G401.6 (cell line): ENCODE measurements around the gene TPI1.

Experiments
- FAIRE-seq: peaks from 2 replicates; lab custom pipeline; 2012; peaks lifted over from hg19 to GRCh38; lab: Jason Lieb, UNC

The TPI1 gene

GRCh38 chr12:6828781-6829535, 38.4 kb upstream of the TPI1 start:
- no peak for FAIRE-seq

DNA sequence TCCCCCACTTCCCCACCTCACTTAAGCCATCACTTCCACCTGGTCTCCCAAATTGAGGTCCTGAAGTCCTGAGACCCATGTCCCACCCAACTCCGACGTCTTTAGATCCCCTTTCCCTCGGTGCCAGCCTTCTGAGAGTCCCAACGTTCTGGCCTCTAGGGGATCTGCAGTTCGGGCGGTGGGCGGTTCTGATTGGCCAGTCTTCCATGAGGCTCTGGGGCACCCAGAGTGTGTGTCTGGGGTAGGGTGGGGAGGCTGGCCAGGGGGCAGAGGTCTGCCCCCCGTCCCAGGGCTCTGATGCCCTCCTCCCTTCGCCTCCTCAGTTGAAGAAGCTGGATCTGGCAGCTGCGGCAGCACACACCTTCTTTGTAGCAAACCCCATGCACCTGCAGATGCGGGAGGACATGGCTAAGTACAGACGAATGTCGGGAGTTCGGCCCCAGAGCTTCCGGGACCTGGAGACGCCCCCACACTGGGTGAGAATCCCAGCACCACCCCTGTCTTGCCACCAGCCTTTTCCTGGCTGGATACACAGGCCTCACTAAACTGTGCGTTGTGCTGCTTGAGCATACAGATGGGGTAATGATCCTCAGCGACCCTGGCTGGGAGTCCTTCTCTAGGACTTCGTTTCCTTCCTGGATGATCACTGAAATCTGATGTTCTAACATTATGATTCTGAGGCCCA, 37.7 kb upstream of the TPI1 start:
- no peak for FAIRE-seq

- FAIRE-seq = no peak
These were observed 36.9 kb upstream of the TPI1 start for GRCh38 chr12:6830286-6830890.

DNA sequence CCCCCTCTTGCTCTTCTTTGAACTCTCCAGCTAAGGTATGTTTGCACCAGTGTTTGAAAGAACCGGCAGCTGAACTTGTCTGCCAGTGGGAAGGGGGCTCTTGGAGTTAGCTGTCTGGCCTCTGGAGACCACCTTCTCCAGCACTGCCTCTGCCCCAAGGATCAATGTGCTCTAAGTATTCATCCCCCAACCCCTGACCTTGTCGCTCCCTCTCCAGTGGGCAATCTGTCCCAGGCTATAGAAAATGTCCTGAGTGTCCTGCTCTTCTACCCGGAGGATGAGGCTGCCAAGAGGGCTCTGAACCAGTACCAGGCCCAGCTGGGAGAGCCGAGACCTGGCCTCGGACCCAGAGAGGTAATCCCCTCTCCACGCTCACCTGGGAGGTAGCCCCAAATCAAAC, 36.3 kb upstream of the TPI1 start:
- no peak for FAIRE-seq

DNA sequence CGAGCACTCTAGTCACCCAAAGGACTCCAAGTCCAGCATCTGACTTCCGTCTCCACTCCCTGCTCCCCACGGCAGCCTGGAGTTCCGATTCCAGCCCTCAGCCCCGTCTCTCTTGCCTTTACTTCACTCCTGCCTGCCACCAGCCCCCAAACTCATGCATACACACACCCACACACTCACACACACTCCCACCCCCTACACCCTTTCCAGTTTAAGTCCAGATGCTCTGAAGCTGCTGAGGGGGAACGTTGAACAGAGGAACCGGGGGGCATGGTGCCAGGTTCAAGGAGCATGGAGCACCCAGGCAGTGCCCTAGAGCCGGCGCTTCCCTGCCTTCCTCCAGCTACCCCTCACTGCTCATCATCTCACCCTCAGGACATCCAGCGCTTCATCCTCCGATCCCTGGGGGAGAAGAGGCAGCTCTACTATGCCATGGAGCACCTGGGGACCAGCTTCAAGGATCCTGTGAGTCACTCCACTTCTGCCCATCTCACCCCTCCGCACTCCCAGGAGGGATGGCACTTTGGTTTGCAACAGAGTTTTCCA, 35.8 kb upstream of the TPI1 start:
- FAIRE-seq = no peak

DNA sequence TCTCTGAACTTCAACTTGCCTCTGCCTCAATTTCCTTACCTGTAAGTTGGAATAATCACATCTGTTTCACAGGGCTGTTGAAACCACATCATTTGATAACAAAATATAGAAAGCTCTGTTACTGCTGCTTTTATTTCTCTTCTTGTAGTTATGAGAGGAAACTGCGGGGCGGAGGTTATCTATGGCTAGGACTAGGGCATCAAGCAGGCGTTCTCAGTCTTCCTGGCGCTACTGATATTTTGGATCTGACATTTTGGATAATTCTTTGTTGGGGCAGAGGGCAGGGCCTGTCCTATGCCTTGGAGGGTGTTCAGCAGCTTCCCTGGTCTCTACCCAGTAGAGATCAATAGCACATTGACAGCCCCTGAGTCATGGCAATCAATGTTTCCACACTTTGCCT, 35.2 kb upstream of the TPI1 start:
- FAIRE-seq = no peak

DNA sequence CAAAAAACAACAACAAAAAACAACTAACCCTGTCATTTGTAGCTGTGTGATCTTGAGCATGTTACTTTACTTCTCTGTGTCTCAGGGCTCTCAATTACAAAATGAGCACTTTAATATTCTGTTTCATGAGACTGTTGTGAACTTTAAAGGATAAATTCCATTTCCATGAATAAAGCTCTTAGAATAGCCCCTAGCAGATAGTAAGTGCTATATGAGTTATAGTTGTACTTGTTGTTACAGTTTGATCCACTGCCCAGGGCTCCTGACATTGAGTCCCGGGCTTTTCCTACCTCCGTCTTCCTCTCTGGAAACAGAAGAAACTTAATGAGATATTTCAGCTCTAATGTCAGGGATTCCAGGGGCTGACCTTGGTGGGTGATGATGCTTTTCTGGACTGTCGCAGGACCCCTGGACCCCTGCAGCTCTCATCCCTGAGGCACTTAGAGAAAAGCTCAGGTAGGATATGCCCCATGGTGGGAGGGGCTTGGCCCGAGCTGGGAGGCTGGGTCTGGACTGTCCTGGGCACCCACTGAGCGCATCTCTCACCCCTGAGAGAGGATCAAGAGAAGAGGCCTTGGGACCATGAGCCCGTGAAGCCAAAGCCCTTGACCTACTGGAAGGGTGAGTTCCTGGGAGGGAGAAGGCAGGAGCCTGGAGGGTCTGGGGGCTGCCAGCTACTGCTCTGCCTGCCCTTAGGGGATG, 34.0 kb upstream of the TPI1 start:
- FAIRE-seq = no peak

DNA sequence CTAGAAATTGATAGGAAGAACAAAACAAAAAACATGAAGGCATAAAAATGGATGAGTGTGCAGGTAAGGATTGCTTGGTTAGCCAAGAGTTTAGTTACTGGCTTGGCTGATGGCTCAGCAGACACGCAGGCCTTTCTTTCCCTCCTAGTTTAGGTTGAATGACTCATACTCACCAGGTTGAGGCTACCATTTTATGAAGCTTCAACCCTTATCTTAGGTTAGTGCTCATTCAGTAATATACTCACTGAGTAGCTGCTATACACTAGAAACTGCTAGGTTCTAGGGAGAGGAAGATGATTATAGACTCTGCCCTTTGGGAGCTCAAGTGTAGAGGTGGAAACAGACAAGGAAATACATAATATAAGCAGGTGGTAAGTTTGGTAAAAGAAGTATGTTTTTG, 33.1 kb upstream of the TPI1 start:
- no peak for FAIRE-seq

GRCh38 chr12:6834873-6835272, 32.5 kb upstream of the TPI1 start:
- no peak for FAIRE-seq

DNA sequence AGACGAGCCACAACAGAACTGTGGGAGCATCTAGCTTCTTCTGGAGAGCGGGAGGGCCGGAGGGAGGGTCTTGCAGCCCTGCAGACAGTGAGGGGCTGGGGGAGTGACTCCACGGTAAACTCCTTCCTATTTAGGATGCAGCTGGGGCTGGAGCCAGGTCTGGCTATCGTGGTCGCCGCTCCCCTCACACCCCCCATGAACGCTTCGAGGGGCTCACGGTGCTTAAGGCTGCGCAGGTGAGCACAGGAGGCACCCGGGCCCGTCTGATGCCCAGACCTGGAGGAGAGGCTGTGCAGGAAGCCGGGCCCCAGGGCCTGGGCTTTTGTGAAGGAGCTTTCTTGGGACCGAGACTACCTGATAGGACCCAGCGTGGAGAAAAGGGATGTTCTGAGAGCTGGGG, 30.5 kb upstream of the TPI1 start:
- no peak for FAIRE-seq

DNA sequence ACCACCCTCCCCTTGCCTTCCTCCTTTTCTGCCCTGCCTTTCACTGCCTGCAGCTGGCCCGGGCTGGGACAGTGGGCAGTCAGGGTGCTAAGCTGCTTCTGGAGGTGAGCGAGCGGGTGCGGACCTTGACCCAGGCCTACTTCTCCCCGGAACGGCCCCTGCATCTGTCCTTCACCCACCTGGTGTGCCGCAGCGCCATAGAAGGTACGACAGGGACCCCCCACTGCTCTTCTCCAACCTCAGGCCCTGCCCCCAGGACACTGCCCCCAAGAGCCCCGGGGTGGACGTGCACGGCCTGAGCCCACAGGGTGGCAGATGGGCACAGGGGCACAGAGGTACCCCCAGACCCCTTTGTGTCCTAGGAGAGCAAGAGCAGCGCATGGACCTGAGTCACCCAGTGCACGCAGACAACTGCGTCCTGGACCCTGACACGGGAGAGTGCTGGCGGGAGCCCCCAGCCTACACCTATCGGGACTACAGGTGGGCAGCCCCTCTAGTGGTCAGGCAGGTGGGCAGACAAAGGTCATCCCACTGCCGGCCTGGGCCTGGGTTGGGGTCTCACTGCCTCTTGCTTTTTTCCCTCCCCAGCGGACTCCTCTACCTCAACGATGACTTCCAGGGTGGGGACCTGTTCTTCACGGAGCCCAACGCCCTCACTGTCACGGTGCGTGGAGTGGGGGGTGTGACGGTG, 29.8 kb upstream of the TPI1 start:
- FAIRE-seq = no peak

GRCh38 chr12:6838854-6839253, 28.5 kb upstream of the TPI1 start:
- no peak for FAIRE-seq

DNA sequence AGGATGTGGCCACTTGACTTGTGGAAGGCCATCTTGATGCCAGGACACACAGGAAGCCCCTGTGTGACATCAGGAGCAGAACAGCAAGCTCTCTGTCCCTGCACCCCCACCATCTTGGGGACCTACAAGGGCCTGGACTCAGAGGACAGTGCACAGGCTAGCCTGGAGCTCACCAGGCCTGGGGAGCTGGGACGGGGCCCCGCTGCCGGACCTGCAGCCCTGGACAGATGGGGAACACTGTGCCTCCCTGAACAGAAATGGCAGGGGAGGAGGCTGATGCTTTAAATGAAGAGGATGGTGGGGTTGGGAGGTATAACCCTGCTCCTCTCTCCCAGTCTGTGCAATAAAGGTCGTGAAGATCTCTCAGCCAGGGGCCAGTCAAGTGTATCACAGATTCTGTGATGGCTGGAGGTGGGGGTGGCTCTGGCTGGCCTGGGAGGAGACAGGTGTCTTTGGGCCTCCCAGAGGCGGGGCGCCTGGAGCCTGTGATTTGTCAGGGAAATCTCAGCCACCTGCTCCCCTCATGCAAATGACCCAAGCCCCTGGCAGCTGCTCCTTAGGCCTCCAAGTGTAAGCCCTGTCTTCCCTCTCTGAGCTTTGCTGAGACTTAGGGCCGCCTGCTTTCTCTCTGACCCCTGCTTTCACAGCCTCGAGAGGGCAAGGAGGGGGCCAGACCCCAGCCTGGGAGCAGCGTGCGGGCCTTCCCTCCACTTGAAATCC, 27.7 kb upstream of the TPI1 start:
- no peak for FAIRE-seq

DNA sequence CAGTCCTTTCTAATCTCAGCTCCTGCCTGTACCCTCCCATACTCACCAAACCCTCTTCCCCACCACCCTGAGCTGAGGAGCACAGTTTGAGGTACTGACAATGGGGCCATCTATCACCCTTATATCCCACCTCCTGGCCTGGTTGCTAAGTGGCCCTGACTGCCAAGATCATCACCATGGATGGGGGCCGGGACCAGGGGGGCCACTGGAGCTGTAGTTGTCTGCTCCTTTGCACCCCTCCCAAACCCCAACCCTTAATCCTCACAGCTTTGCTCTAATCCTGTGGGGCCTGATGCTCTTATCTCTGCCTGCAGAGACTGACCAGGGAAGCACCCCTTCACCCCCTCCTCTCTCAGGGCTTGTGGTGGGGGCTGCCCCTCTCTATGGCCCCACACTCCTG, 27.0 kb upstream of the TPI1 start:
- FAIRE-seq = no peak

DNA sequence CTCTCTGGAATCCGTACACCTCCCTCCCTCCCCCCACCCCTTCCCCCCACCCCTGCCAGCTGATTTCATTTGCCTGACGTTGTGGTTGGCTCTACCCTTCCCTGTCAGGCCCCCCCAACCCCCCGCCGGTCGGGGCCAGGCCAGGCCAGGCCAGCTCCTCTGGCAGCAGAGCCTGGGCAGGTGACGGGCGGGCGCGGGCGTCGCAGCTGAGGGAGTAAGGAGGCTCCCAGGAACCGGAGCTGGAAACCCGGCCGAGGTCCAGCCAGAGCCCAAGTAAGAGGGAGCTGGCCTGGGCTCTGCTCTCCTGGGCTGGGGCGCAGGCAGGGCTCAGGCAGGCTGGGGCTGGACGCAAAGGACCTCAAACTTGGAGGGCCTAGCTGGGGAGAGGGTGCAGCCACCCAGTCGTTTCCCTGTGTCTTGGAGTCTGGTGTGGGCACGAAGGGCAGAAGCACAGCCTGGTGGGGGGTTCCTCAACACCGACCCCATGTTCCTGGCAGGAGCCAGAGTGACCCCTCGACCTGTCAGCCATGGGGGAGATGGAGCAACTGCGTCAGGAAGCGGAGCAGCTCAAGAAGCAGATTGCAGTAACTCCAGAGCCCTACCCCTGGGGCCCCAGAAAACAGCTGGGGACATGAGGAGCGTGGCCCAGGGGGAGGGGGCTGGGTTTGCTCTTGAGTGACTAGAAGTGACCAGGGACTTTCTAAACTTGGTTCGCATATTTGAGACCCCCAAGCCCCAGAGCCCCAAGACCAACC, 26.4 kb upstream of the TPI1 start, which contains the start of gene GNB3:
Gene GNB3, plus strand, starts transcription at position 165 of the 755 bp plus-strand sequence. Its CDS starts 363 bp downstream, at position 528.
- no peak for FAIRE-seq

DNA sequence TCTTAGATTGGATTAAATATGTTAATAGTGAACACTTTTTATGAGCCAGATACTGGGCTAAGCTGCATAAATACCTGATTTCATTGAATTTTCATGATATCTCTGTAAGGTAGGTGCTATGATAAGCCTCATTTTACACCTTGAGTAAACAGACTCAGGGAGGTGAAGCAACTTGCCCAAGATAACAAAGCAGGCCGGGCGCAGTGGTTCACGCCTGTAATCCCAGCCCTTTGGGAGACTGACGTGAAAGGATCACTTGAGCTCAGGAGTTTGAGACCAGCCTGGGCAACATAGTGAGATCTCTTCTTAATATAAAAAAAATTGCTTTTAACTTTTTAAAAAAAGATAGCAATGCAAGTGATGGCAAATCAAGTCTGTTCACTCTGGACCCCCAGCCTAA, 25.3 kb upstream of the TPI1 start:
- no peak for FAIRE-seq

DNA sequence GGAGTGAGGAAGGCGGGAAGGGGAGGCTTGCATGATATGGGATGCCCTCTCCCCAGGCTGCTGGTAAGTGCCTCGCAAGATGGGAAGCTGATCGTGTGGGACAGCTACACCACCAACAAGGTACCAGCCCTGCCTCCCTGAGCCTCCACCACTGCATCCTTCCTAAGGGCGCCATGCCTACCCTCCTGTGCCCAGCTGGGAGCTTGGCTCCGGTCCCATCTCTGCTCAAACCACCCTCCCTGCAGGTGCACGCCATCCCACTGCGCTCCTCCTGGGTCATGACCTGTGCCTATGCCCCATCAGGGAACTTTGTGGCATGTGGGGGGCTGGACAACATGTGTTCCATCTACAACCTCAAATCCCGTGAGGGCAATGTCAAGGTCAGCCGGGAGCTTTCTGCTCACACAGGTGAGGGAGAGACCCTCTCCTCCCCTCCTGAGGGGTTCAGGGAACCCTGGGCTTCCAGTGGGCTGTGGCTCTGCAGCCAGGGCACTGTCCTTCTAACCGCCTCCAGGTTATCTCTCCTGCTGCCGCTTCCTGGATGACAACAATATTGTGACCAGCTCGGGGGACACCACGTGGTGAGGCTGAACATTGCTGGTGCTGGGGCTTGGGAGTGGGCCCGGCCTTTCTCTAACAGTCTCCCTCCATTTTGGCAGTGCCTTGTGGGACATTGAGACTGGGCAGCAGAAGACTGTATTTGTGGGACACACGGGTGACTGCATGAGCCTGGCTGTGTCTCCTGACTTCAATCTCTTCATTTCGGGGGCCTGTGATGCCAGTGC, 24.0 kb upstream of the TPI1 start:
- no peak for FAIRE-seq

GRCh38 chr12:6845395-6845794, 21.9 kb upstream of the TPI1 start:
- FAIRE-seq = no peak

DNA sequence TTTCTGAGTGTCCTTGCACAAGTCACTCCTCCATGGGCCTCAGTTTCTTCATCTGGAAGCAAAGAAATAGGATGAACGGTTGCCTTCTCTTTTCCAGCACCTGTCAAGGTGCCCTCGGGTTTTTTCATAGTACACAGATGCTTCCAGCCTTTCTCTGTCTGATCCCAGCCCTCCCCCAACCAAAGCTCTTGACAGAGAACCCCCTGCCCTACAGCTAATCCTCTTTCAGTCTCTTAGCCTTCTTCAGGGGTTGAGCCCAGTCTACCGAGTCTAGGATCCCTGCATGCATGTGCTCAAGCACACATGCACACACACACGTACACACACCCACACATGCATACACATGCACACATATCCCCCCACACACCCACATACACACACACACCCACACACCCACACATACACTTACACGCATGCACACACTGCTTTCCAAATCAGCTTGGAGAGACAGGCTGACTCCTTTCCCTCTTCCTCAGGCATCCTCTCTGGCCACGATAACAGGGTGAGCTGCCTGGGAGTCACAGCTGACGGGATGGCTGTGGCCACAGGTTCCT, 20.9 kb upstream of the TPI1 start:
- FAIRE-seq = no peak
